Amygdala (tissue), 56 donors: Measurements from ENCODE around the gene KRT20.
"Not testable (repeated sequence)": the region's sequence is repeated elsewhere in the genome, so short reads cannot be mapped to it uniquely, and the experiment has no call there.

Experiments used
- DNase-seq, 56 donors: peaks; one replicate each; lab custom pipeline; 2025; lab: John Stamatoyannopoulos, UW

Gene KRT20

GRCh38 chr17:40900809-40901356 lies 15.8 kb upstream of the KRT20 start:
- DNase-seq, result no peak

- DNase-seq, result no peak
Measured at GRCh38 chr17:40896916-40897455, 11.9 kb upstream of the KRT20 start.

- no peak for DNase-seq
Measured at GRCh38 chr17:40895106-40895730, 10.2 kb upstream of the KRT20 start.

- DNase-seq, result no peak
Measured at GRCh38 chr17:40888196-40888720, 3.2 kb upstream of the KRT20 start.

GRCh38 chr17:40886090-40886489 lies 1.0 kb upstream of the KRT20 start:
- DNase-seq, result no peak

- DNase-seq, result no peak
Measured at GRCh38 chr17:40883626-40884334, 1.3 kb downstream of the KRT20 start.

- DNase-seq, result no peak
Measured at GRCh38 chr17:40883031-40883430, 2.0 kb downstream of the KRT20 start.

- no peak for DNase-seq
Measured at GRCh38 chr17:40879026-40879425, 6.0 kb downstream of the KRT20 start.

- DNase-seq, result no peak
Measured at GRCh38 chr17:40878044-40878443, 7.0 kb downstream of the KRT20 start.

GRCh38 chr17:40873801-40874200 lies 11.2 kb downstream of the KRT20 start:
- DNase-seq, result no peak

GRCh38 chr17:40873255-40873654 lies 11.8 kb downstream of the KRT20 start:
- no peak for DNase-seq

- no peak for DNase-seq
Measured at GRCh38 chr17:40872416-40872815, 12.6 kb downstream of the KRT20 start.

- DNase-seq, result no peak
Measured at GRCh38 chr17:40871316-40871715, 13.7 kb downstream of the KRT20 start.

- DNase-seq, result no peak
Measured at GRCh38 chr17:40870136-40870535, 14.9 kb downstream of the KRT20 start.

GRCh38 chr17:40866838-40867237 lies 18.2 kb downstream of the KRT20 start, which contains the start of gene KRT12:
Gene KRT12 (minus strand): TSS chr17:40867223. CDS start chr17:40867186, 37 bp downstream.
- DNase-seq, result no peak

- no peak for DNase-seq
Measured at GRCh38 chr17:40864661-40865390, 20.2 kb downstream of the KRT20 start.

- DNase-seq, result no peak
Measured at GRCh38 chr17:40862985-40863733, 21.9 kb downstream of the KRT20 start.

- no peak for DNase-seq
Measured at GRCh38 chr17:40859536-40859935, 25.5 kb downstream of the KRT20 start.

- not testable (repeated sequence) for DNase-seq
Measured at GRCh38 chr17:40858667-40859066, 26.4 kb downstream of the KRT20 start.

- DNase-seq, result no peak
Measured at GRCh38 chr17:40857535-40857934, 27.5 kb downstream of the KRT20 start.
